K562 treated with DMSO at 1 percent for 24 hours (cell line): Measurements from ENCODE around the gene RPS6KA5. TPM values are rescaled to one million over a fixed set of nuclear protein-coding genes. Genes with fewer than 3 reads are reported as not detected.

Experiments used
- total RNA-seq: library from RNA; unstranded; fragments of 300-600 nt; gene quantifications from 2 replicates; pipeline ENCODE4 v1.2.3, GENCODE V29; 2022; ENCODE audit warnings: low read depth; ENCODE audit not compliant: insufficient read depth

Gene RPS6KA5
- total RNA-seq: 3.8 and 4.4 TPM in 2 replicates

GRCh38 chr14:91060351-91061055 is at the start of gene RPS6KA5:
RPS6KA5 (minus strand) TSS chr14:91060641; CDS start chr14:91060434, 207 bp downstream.

DNA sequence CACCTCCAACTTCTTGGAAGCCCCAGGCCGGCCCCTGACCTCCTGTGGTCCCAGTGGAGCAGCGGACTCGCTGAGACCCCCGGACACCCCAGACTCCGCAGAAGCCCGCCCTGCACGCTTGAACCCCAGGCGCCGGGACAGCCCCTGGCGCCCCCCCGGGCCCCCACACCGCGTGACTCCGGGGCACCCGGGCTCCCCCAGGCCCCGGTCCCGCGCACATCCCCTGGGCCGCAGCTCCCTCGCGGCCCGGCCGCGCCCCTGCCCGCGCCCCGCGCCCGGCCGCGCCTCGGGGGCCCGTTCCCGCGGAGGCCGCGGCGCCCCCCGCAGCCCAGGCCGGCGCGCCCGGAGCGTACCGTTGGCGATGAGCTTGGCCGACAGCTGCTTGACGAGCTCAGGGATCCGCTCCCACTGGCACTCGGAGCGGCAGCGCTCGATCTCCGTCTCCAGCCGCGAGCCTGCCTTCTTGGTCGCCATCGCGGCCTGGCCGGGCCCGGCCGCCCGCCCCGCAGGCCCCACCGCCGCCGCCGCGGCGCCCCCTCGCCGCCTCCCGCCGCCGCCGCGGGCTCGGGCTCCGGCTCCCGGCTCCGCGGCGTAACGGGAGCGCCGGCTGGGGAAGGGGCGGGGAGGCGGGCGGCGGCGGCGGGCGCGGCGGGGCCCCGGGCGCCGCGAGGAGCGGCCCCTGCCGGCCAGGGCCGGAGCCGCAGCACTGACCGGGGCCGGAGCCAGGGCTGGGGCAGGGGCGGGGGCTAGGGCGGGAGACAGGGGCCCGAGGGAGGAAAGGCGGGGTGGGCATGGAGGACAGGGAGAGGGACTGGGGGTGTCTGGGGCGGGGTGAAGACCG is 244.4 kb downstream of the RPS6KA5 start, which contains the start of gene TTC7B:
Gene TTC7B, minus strand, starts transcription at position 609 of the 841 bp plus-strand sequence. Its CDS starts 135 bp downstream, at position 474.

Other genes with a start within 250 kb of the RPS6KA5 start
- gene TTC7B, start 244.2 kb downstream of the RPS6KA5 start, total RNA-seq: 42.5 and 45.8 TPM in 2 replicates
- 12.2 and 21.7 TPM in 2 replicates for gene DGLUCY, start 53.4 kb upstream of the RPS6KA5 start, total RNA-seq
- gene GPR68, start 184.1 kb upstream of the RPS6KA5 start, total RNA-seq: 6.4 and 6.8 TPM in 2 replicates